IPS-11a (cell line): ENCODE measurements around the gene HSPA4L.
A peak's percentile ranks its signal among the peaks of the same experiment; 100 is the strongest.

Experiments
- H3K4me3 ChIP-seq: one replicate; pipeline ENCODE4 v1.5.1; 2013; ENCODE audit warnings: low read depth, low read length, control low read depth

HSPA4L gene

GRCh38 chr4:127782275-127783025 is at the start of gene HSPA4L:
Gene HSPA4L (plus strand): TSS chr4:127782322. CDS start chr4:127782551, 229 bp downstream.
- H3K4me3 ChIP-seq: peak within 1 kb of the TSS; percentile 81

GRCh38 chr4:127732623-127733328 is 49.3 kb upstream of the HSPA4L start:
- no peak overlapping the region for H3K4me3 ChIP-seq

GRCh38 chr4:127734976-127735375 is 47.1 kb upstream of the HSPA4L start:
- H3K4me3 ChIP-seq: no peak overlapping the region

- no peak overlapping the region for H3K4me3 ChIP-seq
These were observed 44.8 kb upstream of the HSPA4L start for GRCh38 chr4:127737295-127737694.

GRCh38 chr4:127741247-127741646 is 40.9 kb upstream of the HSPA4L start:
- no peak overlapping the region for H3K4me3 ChIP-seq

- H3K4me3 ChIP-seq: no peak overlapping the region
These were observed 34.2 kb upstream of the HSPA4L start for GRCh38 chr4:127747883-127748282.

GRCh38 chr4:127748957-127749356 is 33.2 kb upstream of the HSPA4L start:
- no peak overlapping the region for H3K4me3 ChIP-seq

- no peak overlapping the region for H3K4me3 ChIP-seq
These were observed 25.2 kb upstream of the HSPA4L start for GRCh38 chr4:127756906-127757305.

GRCh38 chr4:127759228-127759820 is 22.8 kb upstream of the HSPA4L start:
- H3K4me3 ChIP-seq: no peak overlapping the region

GRCh38 chr4:127759893-127760292 is 22.2 kb upstream of the HSPA4L start:
- no peak overlapping the region for H3K4me3 ChIP-seq

GRCh38 chr4:127771535-127772275 is 10.4 kb upstream of the HSPA4L start:
- H3K4me3 ChIP-seq: no peak overlapping the region

GRCh38 chr4:127772769-127773671 is 9.1 kb upstream of the HSPA4L start:
- H3K4me3 ChIP-seq: no peak overlapping the region

- no peak overlapping the region for H3K4me3 ChIP-seq
These were observed 6.3 kb upstream of the HSPA4L start for GRCh38 chr4:127775843-127776242.

- H3K4me3 ChIP-seq: no peak overlapping the region
These were observed 5.5 kb upstream of the HSPA4L start for GRCh38 chr4:127776620-127777019.

GRCh38 chr4:127777487-127777886 is 4.6 kb upstream of the HSPA4L start:
- no peak overlapping the region for H3K4me3 ChIP-seq

- no peak overlapping the region for H3K4me3 ChIP-seq
These were observed 4.0 kb upstream of the HSPA4L start for GRCh38 chr4:127778102-127778501.

- no peak overlapping the region for H3K4me3 ChIP-seq
These were observed 1.5 kb upstream of the HSPA4L start for GRCh38 chr4:127780598-127780997.

- H3K4me3 ChIP-seq: peak overlapping the region; percentile 46
These were observed 660 bp upstream of the HSPA4L start for GRCh38 chr4:127781300-127782024.

- peak overlapping the region; percentile 81 for H3K4me3 ChIP-seq
These were observed 172 bp upstream of the HSPA4L start for GRCh38 chr4:127782025-127782274.
